K562 (cell line): ENCODE results near the gene AP3S1. TPM values are rescaled to one million over a fixed set of nuclear protein-coding genes. Genes with fewer than 3 reads are reported as not detected.

ENCODE experiments used
- AFF1 ChIP-seq, 2 experiments: fragments of 450-650 bp; IDR thresholded peaks; 2 replicates each; pipeline ENCODE4 v1.6.1; 2018; ENCODE audit warnings: mild to moderate bottlenecking in 2 of 2, low read depth in 1 of 2; ENCODE audit not compliant: partially characterized antibody in 2 of 2
- ASH1L ChIP-seq: fragments of 450-650 bp; IDR thresholded peaks from 2 replicates; pipeline ENCODE4 v1.6.1; 2018; ENCODE audit warnings: borderline replicate concordance, mild to moderate bottlenecking, low read depth; ENCODE audit not compliant: partially characterized antibody
- CHCHD3 ChIP-seq: fragments of 250-450 bp; sonication (Bioruptor Pico); IDR thresholded peaks from 2 replicates; pipeline ENCODE4 v2.1.2; 2022; ENCODE audit warnings: mild to moderate bottlenecking
- ELF4 ChIP-seq: fragments of 450-650 bp; formaldehyde crosslinking; IDR thresholded peaks from 2 replicates; pipeline ENCODE4 v1.4.0; 2022; ENCODE audit warnings: missing genetic modification characterization
- FOXJ3 ChIP-seq: sonication (generic); formaldehyde crosslinking; IDR thresholded peaks from 2 replicates; pipeline ENCODE4 v1.4.0; 2020; ENCODE audit warnings: mild to moderate bottlenecking, missing genetic modification reagents
- MAFK ChIP-seq: IDR thresholded peaks from 2 replicates; pipeline ENCODE4 v1.6.1; 2011; ENCODE audit warnings: low read length, improper control_type of control experiment
- MCM2 ChIP-seq: fragments of 450-650 bp; IDR thresholded peaks from 2 replicates; pipeline ENCODE4 v1.6.1; 2017; ENCODE audit warnings: low read depth, mild to moderate bottlenecking
- NCOA1 ChIP-seq: fragments of 450-650 bp; IDR thresholded peaks from 2 replicates; pipeline ENCODE4 v1.6.1; 2016; ENCODE audit warnings: low read depth
- NUFIP1 ChIP-seq: fragments of 450-650 bp; IDR thresholded peaks from 2 replicates; pipeline ENCODE4 v1.6.1; 2018; ENCODE audit not compliant: partially characterized antibody
- PHB ChIP-seq: fragments of 250-450 bp; sonication (Bioruptor Pico); IDR thresholded peaks from 2 replicates; pipeline ENCODE4 v1.5.0; 2021
- POLR2A ChIP-seq: fragments of 450-650 bp; conservative IDR thresholded peaks from 2 replicates; pipeline ENCODE4 v1.6.1; 2016
- RAD51 ChIP-seq: fragments of 450-650 bp; IDR thresholded peaks from 2 replicates; pipeline ENCODE4 v1.7.1; 2016; ENCODE audit warnings: low read depth, mild to moderate bottlenecking, borderline replicate concordance
- SPI1 ChIP-seq: IDR thresholded peaks from 2 replicates; pipeline ENCODE4 v1.6.1; 2011; ENCODE audit warnings: low read depth, low read length, control low read depth, borderline replicate concordance
- THAP12 ChIP-seq: fragments of 250-450 bp; sonication (Bioruptor Pico); IDR thresholded peaks from 2 replicates; pipeline ENCODE4 v1.9.0; 2021; ENCODE audit warnings: mild to moderate bottlenecking, inconsistent platforms
- TSHZ1 ChIP-seq: fragments of 250-450 bp; sonication (Bioruptor Pico); IDR thresholded peaks from 2 replicates; pipeline ENCODE4 v1.4.0; 2020; ENCODE audit warnings: mild to moderate bottlenecking, moderate library complexity
- ZNF124 ChIP-seq: sonication (generic); formaldehyde crosslinking; IDR thresholded peaks from 2 replicates; pipeline ENCODE4 v1.8.1; 2022; ENCODE audit warnings: missing genetic modification reagents
- ZNF277 ChIP-seq: fragments of 250-450 bp; sonication (Bioruptor Pico); IDR thresholded peaks from 2 replicates; pipeline ENCODE4 v1.8.0; 2022; ENCODE audit warnings: inconsistent platforms, mild to moderate bottlenecking, moderate library complexity, borderline replicate concordance
- ZNF778 ChIP-seq: fragments of 450-650 bp; formaldehyde crosslinking; IDR thresholded peaks from 2 replicates; pipeline ENCODE4 v1.4.0; 2020; ENCODE audit warnings: mild to moderate bottlenecking, moderate library complexity
- polyA plus RNA-seq, 8 experiments: library from polyadenylated mRNA; depleted of rRNA in 4 of 8; stranded (reverse) in 5 of 8; unstranded in 3 of 8; fragments of >200 nt; fragmentation: Nextera tagmentation in 2 of 8; fragmentation: Illumina TruSeq in 1 of 8; extraction: Ambion mirVana in 2 of 8; extraction: Trizol in 1 of 8; gene quantifications; 2 replicates each; pipeline versions ENCODE4 v1.2.1 to v1.2.3, GENCODE V29; 2011 to 2014; ENCODE audit warnings: inconsistent platforms in 1 of 8, missing spikeins in 1 of 8
- total RNA-seq, 7 experiments: library from RNA; depleted of rRNA in 6 of 7; stranded (reverse); fragments of >200 nt in 6 of 7; fragmentation: Illumina TruSeq in 2 of 7; extraction: Trizol in 2 of 7; gene quantifications; 2 replicates each; pipeline versions ENCODE4 v1.2.1 to v1.2.3, GENCODE V29; 2011 to 2021; ENCODE audit warnings: low replicate concordance in 1 of 7

The AP3S1 gene
- total and polyA plus RNA-seq, 9 of the 15 experiments (the other 6 are each of a cell fraction or from before 2014, with no cell fraction given), result 46.1 to 106 (median 67.3) TPM

- TF ChIP-seq MAFK, result no peak
- no peak for TF ChIP-seq ZNF124
- TF ChIP-seq AFF1 (IDR thresholded peaks at IDR 0.05; ENCODE audit: low read depth in 1 of 2, partially characterized antibody in 2 of 2), result peak in 1 of 2 experiments; percentile 70
- TF ChIP-seq ASH1L, result peak; percentile 68
- peak; percentile 87; the same call in 1 of the 2 replicates for TF ChIP-seq ELF4 (CRISPR knock-in tag)
- no peak for TF ChIP-seq ZNF778 (CRISPR knock-in tag)
- TF ChIP-seq RAD51, result no peak
- TF ChIP-seq NUFIP1, result no peak
- TF ChIP-seq FOXJ3 (CRISPR knock-in tag), result no peak
- TF ChIP-seq POLR2A, result peak; percentile 95
- peak; percentile 42; the same call in 1 of the 2 replicates for TF ChIP-seq NCOA1
- no peak for TF ChIP-seq MCM2
- TF ChIP-seq THAP12 (CRISPR knock-in tag), result peak; percentile 62; the same call in 1 of the 2 replicates
- TF ChIP-seq TSHZ1, result no peak
- no peak for TF ChIP-seq CHCHD3
- TF ChIP-seq PHB (CRISPR knock-in tag), result no peak
- peak; percentile 94 for TF ChIP-seq SPI1
- TF ChIP-seq ZNF277 (CRISPR knock-in tag), result no peak
These were observed at the start of gene AP3S1, which contains the start of gene ATG12 (continued) for GRCh38 chr5:115841382-115842088.
